ENCODE measurements around the gene PCK1. TPM values are rescaled to one million over a fixed set of nuclear protein-coding genes. Genes with fewer than 3 reads are reported as not detected.

PCK1 gene
- total and polyA plus RNA-seq, 2 of the 13 experiments (the other 11 are each of a cell fraction or from before 2014, with no cell fraction given), result 6.5 to 12.6 TPM

Other genes with a start within 250 kb of the PCK1 start
- not detected in 2 replicates for gene SPO11, start 231.3 kb upstream of the PCK1 start, total RNA-seq (2016; rRNA removed; fragmentation: Illumina TruSeq; extraction: Trizol)
- not detected in 2 replicates for gene SPO11, start 231.3 kb upstream of the PCK1 start, polyA plus RNA-seq (2011; rRNA removed)
- gene RAE1, start 209.9 kb upstream of the PCK1 start, total RNA-seq (2016; rRNA removed; fragmentation: Illumina TruSeq; extraction: Trizol), result 72.9 and 84.7 TPM in 2 replicates
- gene RAE1, start 209.9 kb upstream of the PCK1 start, polyA plus RNA-seq (2011; rRNA removed), result 29.2 and 36.1 TPM in 2 replicates
- gene RBM38, start 169.7 kb upstream of the PCK1 start, total RNA-seq (2016; rRNA removed; fragmentation: Illumina TruSeq; extraction: Trizol), result 29.6 and 34.2 TPM in 2 replicates
- 24.2 and 30.0 TPM in 2 replicates for gene RBM38, start 169.7 kb upstream of the PCK1 start, polyA plus RNA-seq (2011; rRNA removed)
- not detected in 2 replicates for gene CTCFL, start 36.0 kb upstream of the PCK1 start, total RNA-seq (2016; rRNA removed; fragmentation: Illumina TruSeq; extraction: Trizol)
- 0.04 and 0.05 TPM in 2 replicates for gene CTCFL, start 36.0 kb upstream of the PCK1 start, polyA plus RNA-seq (2011; rRNA removed)
- gene ZBP1, start 59.3 kb downstream of the PCK1 start, total RNA-seq (2016; rRNA removed; fragmentation: Illumina TruSeq; extraction: Trizol), result not detected in 2 replicates
- not detected in 2 replicates for gene ZBP1, start 59.3 kb downstream of the PCK1 start, polyA plus RNA-seq (2011; rRNA removed)
- not detected in 2 replicates for gene PMEPA1, start 148.9 kb downstream of the PCK1 start, total RNA-seq (2016; rRNA removed; fragmentation: Illumina TruSeq; extraction: Trizol)
- 0.08 TPM in 1 of 2 replicates, not detected in the other for gene PMEPA1, start 148.9 kb downstream of the PCK1 start, polyA plus RNA-seq (2011; rRNA removed)